SK-N-SH treated with all-trans-retinoic acid at 6 μM for 48 hours (cell line): ENCODE results near the gene PRRG4.
"Not testable (repeated sequence)": the region's sequence is repeated elsewhere in the genome, so short reads cannot be mapped to it uniquely, and the experiment has no call there.

Source experiments
- ATAC-seq: fragments of 200-7000 bp; cut with Tn5 transposase; 3 replicates; pipeline ENCODE4 v1.9.1; 2020; ENCODE audit warnings: mild to moderate bottlenecking, moderate library complexity
- ARNTL ChIP-seq: fragments of 450-650 bp; formaldehyde crosslinking; IDR thresholded peaks from 2 replicates; pipeline ENCODE4 v1.5.0; 2020; ENCODE audit warnings: low read depth, mild to moderate bottlenecking, moderate library complexity, borderline replicate concordance
- BACH2 ChIP-seq: fragments of 250-450 bp; sonication (Bioruptor Pico); IDR thresholded peaks from 2 replicates; pipeline ENCODE4 v1.9.0; 2021; ENCODE audit warnings: mild to moderate bottlenecking, borderline replicate concordance
- CREB5 ChIP-seq: fragments of 250-450 bp; sonication (Bioruptor Pico); IDR thresholded peaks from 2 replicates; pipeline ENCODE4 v1.5.1; 2020; ENCODE audit warnings: low read depth, mild to moderate bottlenecking, moderate library complexity
- CSDC2 ChIP-seq: fragments of 250-450 bp; sonication (Bioruptor Pico); IDR thresholded peaks from 2 replicates; pipeline ENCODE4 v1.5.0; 2020; ENCODE audit warnings: mild to moderate bottlenecking, moderate library complexity
- CSRNP3 ChIP-seq: fragments of 250-450 bp; sonication (Bioruptor Pico); IDR thresholded peaks from 2 replicates; pipeline ENCODE4 v1.5.1; 2021; ENCODE audit warnings: mild to moderate bottlenecking, moderate library complexity
- ESRRG ChIP-seq: fragments of 250-450 bp; sonication (Bioruptor Pico); IDR thresholded peaks from 2 replicates; pipeline ENCODE4 v1.6.1; 2021; ENCODE audit warnings: mild to moderate bottlenecking
- GLIS3 ChIP-seq: fragments of 250-450 bp; sonication (Bioruptor Pico); IDR thresholded peaks from 2 replicates; pipeline ENCODE4 v1.5.0; 2020; ENCODE audit warnings: mild to moderate bottlenecking, moderate library complexity
- ISL1 ChIP-seq: fragments of 250-450 bp; sonication (Bioruptor Pico); IDR thresholded peaks from 2 replicates; pipeline ENCODE4 v2.1.2; 2022; ENCODE audit warnings: mild to moderate bottlenecking, moderate library complexity
- OSR1 ChIP-seq: fragments of 250-450 bp; sonication (Bioruptor Pico); IDR thresholded peaks from 2 replicates; pipeline ENCODE4 v1.8.0; 2022; ENCODE audit warnings: moderate library complexity, mild to moderate bottlenecking, inconsistent platforms
- PATZ1 ChIP-seq: fragments of 250-450 bp; sonication (Bioruptor Pico); IDR thresholded peaks from 2 replicates; pipeline ENCODE4 v1.8.0; 2020; ENCODE audit warnings: mild to moderate bottlenecking, moderate library complexity, borderline replicate concordance
- POU6F1 ChIP-seq: fragments of 250-450 bp; sonication (Bioruptor Pico); IDR thresholded peaks from 2 replicates; pipeline ENCODE4 v1.8.0; 2021; ENCODE audit warnings: low read depth, mild to moderate bottlenecking, moderate library complexity, borderline replicate concordance
- PPARA ChIP-seq: fragments of 250-450 bp; sonication (Bioruptor Pico); IDR thresholded peaks from 2 replicates; pipeline ENCODE4 v1.5.0; 2020; ENCODE audit warnings: mild to moderate bottlenecking, borderline replicate concordance
- RARB ChIP-seq: fragments of 250-450 bp; sonication (Bioruptor Pico); IDR thresholded peaks from 2 replicates; pipeline ENCODE4 v1.8.0; 2021; ENCODE audit warnings: mild to moderate bottlenecking, moderate library complexity
- SNAI2 ChIP-seq: fragments of 250-450 bp; sonication (Bioruptor Pico); IDR thresholded peaks from 2 replicates; pipeline ENCODE4 v1.5.0; 2020; ENCODE audit warnings: mild to moderate bottlenecking, moderate library complexity
- TCF4 ChIP-seq: fragments of 250-450 bp; sonication (Bioruptor Pico); IDR thresholded peaks from 2 replicates; pipeline ENCODE4 v1.8.0; 2021; ENCODE audit warnings: mild to moderate bottlenecking, moderate library complexity, borderline replicate concordance
- TSHZ2 ChIP-seq: fragments of 250-450 bp; sonication (Bioruptor Pico); IDR thresholded peaks from 2 replicates; pipeline ENCODE4 v1.5.0; 2020; ENCODE audit warnings: mild to moderate bottlenecking, moderate library complexity
- ZC3H10 ChIP-seq: fragments of 250-450 bp; sonication (Bioruptor Pico); IDR thresholded peaks from 2 replicates; pipeline ENCODE4 v1.5.1; 2021; ENCODE audit warnings: mild to moderate bottlenecking, moderate library complexity
- ZFP3 ChIP-seq: fragments of 250-450 bp; sonication (Bioruptor Pico); IDR thresholded peaks from 2 replicates; pipeline ENCODE4 v1.5.0; 2020; ENCODE audit warnings: mild to moderate bottlenecking, moderate library complexity
- ZFP30 ChIP-seq: fragments of 450-650 bp; formaldehyde crosslinking; IDR thresholded peaks from 2 replicates; pipeline ENCODE4 v1.5.0; 2022; ENCODE audit warnings: mild to moderate bottlenecking, moderate library complexity
- ZNF565 ChIP-seq: fragments of 450-650 bp; formaldehyde crosslinking; conservative IDR thresholded peaks from 2 replicates; pipeline ENCODE4 v1.5.0; 2020; ENCODE audit warnings: low read depth, mild to moderate bottlenecking, moderate library complexity
- ZNF70 ChIP-seq: fragments of 450-650 bp; formaldehyde crosslinking; IDR thresholded peaks from 2 replicates; pipeline ENCODE4 v1.5.0; 2020; ENCODE audit warnings: mild to moderate bottlenecking, moderate library complexity
- ZNF8 ChIP-seq: fragments of 450-650 bp; formaldehyde crosslinking; IDR thresholded peaks from 2 replicates; pipeline ENCODE4 v1.5.0; 2020; ENCODE audit warnings: mild to moderate bottlenecking, moderate library complexity

Gene PRRG4

GRCh38 chr11:32829680-32830412 is at the start of gene PRRG4:
Gene PRRG4 (plus strand): TSS chr11:32829927. CDS start chr11:32830530, 603 bp downstream.
- peak; percentile 87 for ATAC-seq
- no peak for TF ChIP-seq SNAI2 (CRISPR knock-in tag)
- TF ChIP-seq ZNF8 (CRISPR knock-in tag): no peak
- TF ChIP-seq PATZ1 (CRISPR knock-in tag): no peak
- TF ChIP-seq CSDC2 (CRISPR knock-in tag): no peak
- no peak for TF ChIP-seq TSHZ2 (CRISPR knock-in tag)
- TF ChIP-seq CSRNP3 (CRISPR knock-in tag): no peak
- TF ChIP-seq ZC3H10: no peak
- no peak for TF ChIP-seq TCF4 (CRISPR knock-in tag)
- TF ChIP-seq RARB (CRISPR knock-in tag): no peak
- no peak for TF ChIP-seq ZFP30 (CRISPR knock-in tag)
- no peak for TF ChIP-seq GLIS3 (CRISPR knock-in tag)
- TF ChIP-seq ZFP3 (CRISPR knock-in tag): no peak
- no peak for TF ChIP-seq ARNTL (CRISPR knock-in tag)
- no peak for TF ChIP-seq ZNF70 (CRISPR knock-in tag)
- no peak for TF ChIP-seq ZNF565 (CRISPR knock-in tag)
- no peak for TF ChIP-seq OSR1 (CRISPR knock-in tag)
- no peak for TF ChIP-seq BACH2 (CRISPR knock-in tag)
- no peak for TF ChIP-seq ISL1
- TF ChIP-seq CREB5 (CRISPR knock-in tag): no peak
- TF ChIP-seq POU6F1: no peak
- TF ChIP-seq, all 23 proteins: peak for 0

GRCh38 chr11:32780839-32781238 is 48.9 kb upstream of the PRRG4 start:
- not testable (repeated sequence) for ATAC-seq

GRCh38 chr11:32781721-32782120 is 48.0 kb upstream of the PRRG4 start:
- ATAC-seq: no peak
- TF ChIP-seq ZNF8 (CRISPR knock-in tag) (no peak), PPARA (no peak), SNAI2 (CRISPR knock-in tag) (no peak), CSDC2 (CRISPR knock-in tag) (no peak), ISL1 (no peak), CSRNP3 (CRISPR knock-in tag) (no peak), ESRRG (CRISPR knock-in tag) (no peak), CREB5 (CRISPR knock-in tag) (no peak), GLIS3 (CRISPR knock-in tag) (no peak), POU6F1 (no peak), ZNF565 (CRISPR knock-in tag) (no peak), TCF4 (CRISPR knock-in tag) (no peak)
